Activated T-helper 17 cell treated with anti-CD3 and anti-CD28 coated beads, Interleukin-2, amount 50 U/mL, for 72 hours (primary cell): ENCODE results near the gene ADNP. TPM values are rescaled to one million over a fixed set of nuclear protein-coding genes. Genes with fewer than 3 reads are reported as not detected.
A peak's percentile ranks its signal among the peaks of the same experiment; 100 is the strongest.
"Not testable (repeated sequence)": the region's sequence is repeated elsewhere in the genome, so short reads cannot be mapped to it uniquely, and the experiment has no call there.

Source experiments
- ATAC-seq: fragments of 150-1000 bp; cut with Tn5 transposase; replicated peaks from 2 replicates; pipeline ENCODE4 v1.10.0; 2021; ENCODE audit warnings: mild to moderate bottlenecking, moderate library complexity
- H3K27ac Mint-ChIP-seq: one replicate; pipeline ENCODE4 v1.8.0; 2022; ENCODE audit warnings: mixed read lengths
- H3K27me3 Mint-ChIP-seq: one replicate; pipeline ENCODE4 v1.8.0; 2022; ENCODE audit warnings: mixed read lengths
- H3K36me3 Mint-ChIP-seq: one replicate; pipeline ENCODE4 v1.8.0; 2022; ENCODE audit warnings: low read depth, mild to moderate bottlenecking, mixed read lengths
- H3K4me1 Mint-ChIP-seq: one replicate; pipeline ENCODE4 v1.8.0; 2022; ENCODE audit warnings: mixed read lengths
- H3K4me3 Mint-ChIP-seq: one replicate; pipeline ENCODE4 v1.8.0; 2022; ENCODE audit warnings: mild to moderate bottlenecking, mixed read lengths
- H3K9me3 Mint-ChIP-seq: one replicate; pipeline ENCODE4 v1.8.0; 2022; ENCODE audit warnings: mixed read lengths
- total RNA-seq, 2 donors: library from RNA; stranded (reverse); gene quantifications; one replicate each; pipeline ENCODE4 v1.2.3, GENCODE V29; 2022

The ADNP gene
- total RNA-seq, 2 donors from 2014 or later: 57.9 to 75.4 TPM

DNA sequence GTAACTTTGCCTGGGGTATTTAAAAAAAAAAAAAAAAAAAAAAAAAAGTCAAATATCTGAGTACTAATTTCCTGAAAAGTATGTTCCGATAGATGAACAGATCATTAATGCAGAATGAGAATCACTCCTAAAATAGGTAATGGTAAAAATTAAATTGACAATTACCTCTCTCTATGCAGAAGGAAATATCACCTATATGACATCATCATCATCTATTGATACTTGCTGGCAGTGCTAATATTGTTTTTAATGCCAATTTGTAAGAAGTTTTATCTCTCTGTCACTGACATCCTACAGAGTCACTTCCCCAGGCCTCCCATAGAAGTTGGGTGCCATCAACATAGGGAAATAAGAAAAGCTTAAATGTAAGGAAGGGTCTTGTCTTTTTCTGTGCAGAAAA lies 29.9 kb downstream of the ADNP start:
- Mint-ChIP-seq H3K27ac (no peak overlapping the region), H3K4me1 (peaks cover 6% of the 10 kb centered on the region), H3K27me3 (no peaks in the 10 kb centered on the region), H3K4me3 (no peak overlapping the region), H3K9me3 (no peaks in the 10 kb centered on the region), H3K36me3 (peaks cover 100% of the 10 kb centered on the region)
- ATAC-seq: no peak

DNA sequence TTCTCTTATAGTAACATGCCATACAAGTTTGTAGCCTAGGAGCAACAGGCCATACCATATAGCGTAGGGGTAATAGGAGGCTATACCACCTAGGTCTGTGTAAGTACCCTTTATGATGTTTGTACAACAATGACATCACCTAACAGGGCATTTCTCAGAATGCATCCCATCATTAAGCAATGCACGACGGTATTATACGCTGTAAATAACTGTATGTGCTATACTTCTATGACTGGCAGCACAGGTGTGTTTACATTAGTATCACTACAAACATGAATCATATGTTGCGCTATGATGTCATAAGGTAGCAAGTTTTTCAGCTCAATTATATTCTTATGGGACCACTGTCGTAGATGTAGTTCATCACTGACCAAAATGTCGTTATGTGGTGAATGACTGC lies 31.0 kb downstream of the ADNP start:
- no peaks in the 10 kb centered on the region for H3K9me3 Mint-ChIP-seq
- H3K4me1 Mint-ChIP-seq: peaks cover 6% of the 10 kb centered on the region
- H3K27me3 Mint-ChIP-seq: no peaks in the 10 kb centered on the region
- peaks cover 100% of the 10 kb centered on the region for H3K36me3 Mint-ChIP-seq
- H3K4me3 Mint-ChIP-seq: no peak overlapping the region
- no peak for ATAC-seq
- no peak overlapping the region for H3K27ac Mint-ChIP-seq

DNA sequence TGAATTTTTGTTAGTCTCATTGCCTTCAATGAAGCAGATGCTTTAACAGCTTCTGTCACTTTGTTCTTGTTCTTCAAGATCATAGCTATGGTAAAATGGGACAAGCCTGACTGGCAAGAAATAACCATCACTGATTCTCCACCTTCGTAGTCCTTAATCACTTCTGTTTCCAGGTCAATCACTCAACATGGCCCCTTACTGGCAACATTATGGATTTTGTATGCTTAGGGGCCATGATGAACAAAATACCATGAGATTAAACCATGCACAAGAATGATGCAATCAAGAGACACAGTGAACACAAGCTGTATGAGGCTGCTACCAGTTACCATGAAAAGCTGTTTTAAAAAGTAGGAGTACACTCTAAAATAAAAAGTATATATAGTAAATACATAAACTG lies 32.8 kb downstream of the ADNP start:
- H3K27me3 Mint-ChIP-seq: no peaks in the 10 kb centered on the region
- H3K36me3 Mint-ChIP-seq: peaks cover 100% of the 10 kb centered on the region
- no peak for ATAC-seq
- peaks cover 6% of the 10 kb centered on the region for H3K4me1 Mint-ChIP-seq
- no peaks in the 10 kb centered on the region for H3K9me3 Mint-ChIP-seq
- H3K4me3 Mint-ChIP-seq: no peak overlapping the region
- no peak overlapping the region for H3K27ac Mint-ChIP-seq

DNA sequence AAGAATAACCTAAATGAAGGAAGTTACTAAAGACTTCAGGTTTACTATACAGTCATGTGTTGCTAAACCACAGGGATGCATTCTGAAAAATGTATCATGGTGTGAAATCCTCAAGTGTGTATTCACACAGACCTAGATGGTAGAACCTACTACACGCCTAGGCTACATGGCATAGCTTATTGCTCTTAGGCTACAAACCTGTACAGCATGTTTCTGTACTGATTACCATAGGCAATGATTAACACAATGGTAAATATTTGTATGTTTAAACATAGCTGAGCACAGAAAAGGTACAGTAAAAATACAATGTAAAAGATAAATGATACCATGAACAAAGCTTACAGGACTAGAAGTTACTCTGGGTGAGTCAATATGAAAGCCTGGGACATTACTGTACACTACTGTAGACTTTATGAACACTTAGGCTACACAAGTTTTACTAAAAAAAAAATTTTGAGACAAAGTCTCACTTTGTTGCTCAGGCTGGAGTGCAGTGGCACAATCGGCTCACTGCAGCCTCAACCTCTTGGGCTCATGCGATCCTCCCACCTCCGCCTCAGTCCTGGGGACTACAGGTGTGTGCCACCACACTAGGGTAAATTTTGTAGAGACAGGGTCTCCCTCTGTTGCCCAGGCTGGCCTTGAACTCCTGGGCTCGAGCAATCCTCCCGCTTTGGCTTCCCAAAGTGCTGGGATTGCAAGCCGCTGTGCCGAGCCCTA lies 36.0 kb downstream of the ADNP start:
- no peaks in the 10 kb centered on the region for H3K9me3 Mint-ChIP-seq
- no peak overlapping the region for H3K27ac Mint-ChIP-seq
- H3K27me3 Mint-ChIP-seq: no peaks in the 10 kb centered on the region
- H3K4me1 Mint-ChIP-seq: peaks cover 15% of the 10 kb centered on the region
- no peak overlapping the region for H3K4me3 Mint-ChIP-seq
- H3K36me3 Mint-ChIP-seq: peaks cover 100% of the 10 kb centered on the region
- ATAC-seq: peak; percentile 70

DNA sequence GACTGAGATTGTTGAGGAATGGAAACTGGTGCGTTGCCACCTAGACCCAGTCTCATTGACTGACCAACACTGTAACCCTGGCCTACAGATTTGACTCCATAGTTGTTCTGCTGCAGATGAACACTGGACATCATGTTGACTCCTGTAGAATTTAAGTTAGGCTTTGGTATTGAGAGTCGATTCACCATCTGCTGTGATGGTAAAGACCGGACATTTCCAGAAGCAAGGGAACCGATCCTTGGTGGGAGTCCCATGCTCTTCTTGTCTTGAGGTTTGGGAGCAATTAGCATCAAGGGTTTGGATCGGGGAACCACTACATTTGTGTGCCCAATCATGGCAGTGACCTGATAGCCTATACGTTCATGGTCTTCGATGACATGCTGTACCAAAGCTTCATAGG lies 37.6 kb downstream of the ADNP start:
- H3K4me1 Mint-ChIP-seq: peaks cover 15% of the 10 kb centered on the region
- H3K27me3 Mint-ChIP-seq: no peaks in the 10 kb centered on the region
- no peak overlapping the region for H3K4me3 Mint-ChIP-seq
- H3K36me3 Mint-ChIP-seq: peaks cover 100% of the 10 kb centered on the region
- peak overlapping the region; percentile 88 for H3K27ac Mint-ChIP-seq
- no peak for ATAC-seq
- no peaks in the 10 kb centered on the region for H3K9me3 Mint-ChIP-seq

DNA sequence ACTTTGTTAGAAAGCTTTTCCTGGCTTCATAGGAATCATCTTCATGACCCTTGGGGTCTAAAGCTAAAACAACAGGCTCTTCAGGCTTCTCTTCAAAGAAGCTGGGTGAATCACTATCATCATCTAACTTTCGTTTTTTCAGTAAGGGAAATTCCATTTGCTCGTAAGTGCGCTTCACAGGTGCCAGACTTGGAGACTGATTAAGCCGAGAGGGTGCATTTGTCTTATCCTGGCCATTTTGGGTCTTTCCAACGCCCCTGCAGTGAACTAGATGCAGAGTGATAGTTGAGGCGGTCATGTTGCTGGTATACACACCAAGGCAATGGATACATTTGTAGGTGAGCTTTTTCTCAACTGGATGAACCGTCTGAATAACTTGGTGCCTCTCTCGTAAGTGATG lies 38.8 kb downstream of the ADNP start:
- H3K27me3 Mint-ChIP-seq: no peaks in the 10 kb centered on the region
- no peaks in the 10 kb centered on the region for H3K9me3 Mint-ChIP-seq
- peak; percentile 64 for ATAC-seq
- H3K27ac Mint-ChIP-seq: peak overlapping the region; percentile 88
- peaks cover 15% of the 10 kb centered on the region for H3K4me1 Mint-ChIP-seq
- no peak overlapping the region for H3K4me3 Mint-ChIP-seq
- H3K36me3 Mint-ChIP-seq: peaks cover 100% of the 10 kb centered on the region

DNA sequence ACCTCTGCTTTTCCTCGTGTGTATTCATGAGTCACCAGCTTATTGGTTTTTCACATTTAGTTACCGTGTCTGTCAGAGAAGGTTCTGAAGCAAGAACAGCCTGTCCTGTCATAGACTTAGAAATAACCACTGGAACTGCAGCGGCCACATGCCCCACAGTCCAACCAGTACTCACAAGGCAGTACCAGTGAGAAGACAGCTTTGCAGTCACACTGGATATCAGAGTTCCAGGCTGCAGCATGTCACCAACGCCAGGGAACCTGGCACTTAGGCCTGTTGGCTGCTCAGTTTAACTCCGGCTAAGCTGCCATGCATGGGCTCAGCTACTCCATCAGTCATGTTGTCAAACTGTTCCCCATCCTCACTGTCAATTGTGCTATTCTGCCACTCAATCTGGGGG lies 40.1 kb downstream of the ADNP start:
- no peak for ATAC-seq
- no peaks in the 10 kb centered on the region for H3K9me3 Mint-ChIP-seq
- no peaks in the 10 kb centered on the region for H3K27me3 Mint-ChIP-seq
- H3K4me3 Mint-ChIP-seq: no peak overlapping the region
- H3K36me3 Mint-ChIP-seq: peaks cover 90% of the 10 kb centered on the region
- H3K4me1 Mint-ChIP-seq: peaks cover 15% of the 10 kb centered on the region
- H3K27ac Mint-ChIP-seq: peak overlapping the region; percentile 88

DNA sequence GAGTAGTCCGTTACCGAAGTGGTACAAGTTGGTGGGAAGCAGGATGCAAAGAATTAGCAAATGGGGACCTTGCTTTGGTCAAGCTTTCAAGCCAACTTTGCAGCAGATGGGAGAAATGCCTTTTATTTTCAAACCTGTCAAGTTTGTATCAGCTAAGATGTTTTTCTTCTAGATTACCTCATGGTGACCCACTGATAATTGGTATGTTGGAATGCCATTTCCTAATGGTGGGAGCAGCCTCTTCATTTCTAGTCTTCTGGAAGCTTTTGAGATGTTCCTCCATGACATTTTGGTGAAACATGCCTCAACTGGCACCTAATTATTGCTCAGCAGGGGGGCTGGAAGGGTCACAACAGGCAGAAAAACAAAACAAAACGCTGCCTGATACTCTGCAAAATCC lies 43.7 kb downstream of the ADNP start:
- H3K27me3 Mint-ChIP-seq: no peaks in the 10 kb centered on the region
- ATAC-seq: no peak
- no peak overlapping the region for H3K27ac Mint-ChIP-seq
- H3K4me1 Mint-ChIP-seq: peaks cover 12% of the 10 kb centered on the region
- peaks cover 55% of the 10 kb centered on the region for H3K36me3 Mint-ChIP-seq
- no peak overlapping the region for H3K4me3 Mint-ChIP-seq
- H3K9me3 Mint-ChIP-seq: no peaks in the 10 kb centered on the region

DNA sequence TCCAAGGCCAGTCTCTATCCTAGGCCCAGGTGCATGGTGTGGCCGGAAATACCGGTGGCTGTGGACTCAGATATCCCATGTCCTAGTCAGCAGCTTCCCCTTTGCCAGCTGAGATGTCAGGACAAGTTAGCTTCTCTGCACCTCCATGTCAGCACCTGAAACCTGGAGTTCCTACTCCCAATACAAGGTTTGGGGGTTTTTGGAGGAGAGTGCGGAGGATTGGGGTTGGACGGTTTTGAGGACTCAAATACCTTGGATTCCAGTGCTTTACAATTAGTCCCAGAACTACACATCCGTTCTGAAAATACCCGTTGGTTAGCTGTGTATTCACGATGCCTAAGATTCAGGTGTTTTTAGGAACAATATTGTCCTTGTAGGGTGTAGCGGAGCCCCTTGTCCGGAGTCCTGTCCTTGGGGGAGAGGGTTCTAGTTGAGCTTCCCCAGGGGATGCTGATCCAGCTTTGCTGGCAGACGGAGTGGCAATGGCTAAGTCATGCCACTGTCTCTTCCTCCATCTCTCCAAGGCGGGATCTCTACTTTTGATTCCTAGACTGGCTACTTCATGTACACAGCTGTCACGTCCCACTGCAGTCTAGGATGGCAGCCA lies 45.0 kb downstream of the ADNP start:
- Mint-ChIP-seq H3K36me3 (peaks cover 42% of the 10 kb centered on the region), H3K27me3 (no peaks in the 10 kb centered on the region), H3K9me3 (no peaks in the 10 kb centered on the region), H3K27ac (no peak overlapping the region), H3K4me1 (no peaks in the 10 kb centered on the region), H3K4me3 (no peak overlapping the region)
- no peak for ATAC-seq

DNA sequence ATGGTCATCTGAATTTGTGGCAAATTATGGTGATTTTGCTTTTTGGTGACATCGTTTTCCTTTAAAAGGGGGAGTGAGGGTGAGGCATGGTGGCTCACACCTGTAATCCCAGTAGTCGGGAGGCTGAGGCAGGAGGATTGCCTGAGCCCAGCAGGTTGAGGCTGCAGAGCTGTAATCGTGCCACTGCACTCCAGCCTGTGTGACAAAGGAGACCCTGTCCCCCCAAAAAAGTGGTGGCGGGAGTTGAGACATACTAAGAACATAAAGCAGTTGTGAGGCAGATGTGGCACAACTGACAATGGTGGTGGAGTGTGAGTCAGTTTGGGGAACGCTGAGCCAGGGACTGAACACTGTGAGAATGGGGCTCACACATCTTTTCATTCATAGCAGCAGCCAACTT lies 45.5 kb downstream of the ADNP start:
- H3K9me3 Mint-ChIP-seq: no peaks in the 10 kb centered on the region
- H3K36me3 Mint-ChIP-seq: peaks cover 37% of the 10 kb centered on the region
- no peak overlapping the region for H3K4me3 Mint-ChIP-seq
- H3K4me1 Mint-ChIP-seq: no peaks in the 10 kb centered on the region
- H3K27me3 Mint-ChIP-seq: no peaks in the 10 kb centered on the region
- no peak for ATAC-seq
- H3K27ac Mint-ChIP-seq: no peak overlapping the region

DNA sequence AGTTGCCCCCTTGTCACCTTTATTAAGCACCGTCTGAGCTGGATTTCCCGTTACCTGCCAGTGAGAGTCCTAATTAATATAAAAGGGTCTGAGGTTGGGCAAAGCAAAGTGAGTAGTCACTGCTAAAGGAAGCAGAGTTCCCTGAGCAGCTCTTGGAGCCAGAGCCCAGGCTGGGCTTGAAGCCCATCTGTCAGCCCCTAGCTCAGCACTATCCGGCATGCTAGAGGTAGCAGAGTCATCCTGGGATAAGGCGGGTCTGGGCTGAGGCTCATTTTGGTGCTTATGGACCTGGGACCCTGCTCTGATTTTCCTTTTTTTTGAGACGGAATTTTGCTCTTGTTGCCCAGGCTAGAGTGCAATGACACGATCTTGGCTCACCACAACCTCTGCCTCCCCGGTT lies 46.2 kb downstream of the ADNP start:
- H3K27me3 Mint-ChIP-seq: no peaks in the 10 kb centered on the region
- no peaks in the 10 kb centered on the region for H3K9me3 Mint-ChIP-seq
- no peak for ATAC-seq
- no peak overlapping the region for H3K4me3 Mint-ChIP-seq
- peaks cover 30% of the 10 kb centered on the region for H3K36me3 Mint-ChIP-seq
- no peaks in the 10 kb centered on the region for H3K4me1 Mint-ChIP-seq
- H3K27ac Mint-ChIP-seq: no peak overlapping the region

DNA sequence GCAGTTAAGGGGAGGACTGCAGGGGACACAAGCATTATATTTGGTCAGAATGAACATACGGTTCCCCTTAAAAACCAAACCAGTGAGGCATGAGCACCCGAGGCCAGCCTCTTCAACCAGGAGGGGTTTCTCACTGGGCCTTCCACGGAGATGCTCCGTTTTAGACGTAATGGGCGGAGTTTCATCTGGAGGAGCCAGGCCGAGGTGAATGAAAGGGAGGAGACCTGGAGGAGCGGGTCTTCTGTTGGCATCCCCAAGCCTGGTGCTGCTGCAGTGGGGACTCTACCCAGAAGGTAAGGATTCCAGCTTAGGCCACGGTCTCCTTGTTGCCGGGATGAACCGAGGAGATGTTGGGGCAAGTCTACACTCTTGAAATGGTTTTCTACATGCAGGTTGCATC lies 47.4 kb downstream of the ADNP start:
- Mint-ChIP-seq H3K36me3 (peaks cover 18% of the 10 kb centered on the region), H3K27me3 (no peaks in the 10 kb centered on the region), H3K4me3 (no peak overlapping the region), H3K9me3 (no peaks in the 10 kb centered on the region), H3K27ac (no peak overlapping the region), H3K4me1 (no peaks in the 10 kb centered on the region)
- ATAC-seq: no peak

DNA sequence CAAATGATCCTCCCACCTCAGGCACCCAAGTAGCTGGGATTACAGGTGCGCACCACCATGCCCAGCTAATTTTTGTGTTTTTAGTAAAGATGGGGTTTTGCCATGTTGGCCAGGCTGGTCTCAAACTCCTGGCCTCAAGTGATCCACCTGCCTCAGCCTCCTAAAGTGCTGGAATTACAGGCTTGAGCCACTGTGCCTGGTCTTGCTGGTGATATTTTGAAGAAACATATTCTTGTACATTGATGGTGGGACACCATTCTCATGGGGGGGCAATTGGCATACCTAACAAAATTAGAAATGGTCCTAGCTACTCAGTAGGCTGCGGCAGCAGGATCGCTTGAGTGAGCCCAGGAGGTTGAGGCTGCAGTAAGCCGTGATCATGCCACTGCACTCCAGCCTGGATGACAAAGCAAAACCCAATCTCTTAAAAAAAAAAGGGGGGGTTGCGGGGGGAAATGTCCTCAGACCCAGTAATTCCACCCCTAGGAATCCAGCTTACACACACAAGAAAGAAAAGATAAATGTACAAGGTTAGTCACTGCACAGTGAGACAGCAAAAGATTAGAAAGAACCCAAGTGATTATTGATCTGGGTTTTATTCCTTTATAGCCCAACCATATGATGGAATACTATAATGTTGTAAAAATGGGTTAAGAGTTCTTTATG lies 49.3 kb downstream of the ADNP start:
- not testable (repeated sequence) for ATAC-seq, H3K4me1 Mint-ChIP-seq, H3K27ac Mint-ChIP-seq, H3K36me3 Mint-ChIP-seq, H3K27me3 Mint-ChIP-seq, H3K9me3 Mint-ChIP-seq, H3K4me3 Mint-ChIP-seq

DNA sequence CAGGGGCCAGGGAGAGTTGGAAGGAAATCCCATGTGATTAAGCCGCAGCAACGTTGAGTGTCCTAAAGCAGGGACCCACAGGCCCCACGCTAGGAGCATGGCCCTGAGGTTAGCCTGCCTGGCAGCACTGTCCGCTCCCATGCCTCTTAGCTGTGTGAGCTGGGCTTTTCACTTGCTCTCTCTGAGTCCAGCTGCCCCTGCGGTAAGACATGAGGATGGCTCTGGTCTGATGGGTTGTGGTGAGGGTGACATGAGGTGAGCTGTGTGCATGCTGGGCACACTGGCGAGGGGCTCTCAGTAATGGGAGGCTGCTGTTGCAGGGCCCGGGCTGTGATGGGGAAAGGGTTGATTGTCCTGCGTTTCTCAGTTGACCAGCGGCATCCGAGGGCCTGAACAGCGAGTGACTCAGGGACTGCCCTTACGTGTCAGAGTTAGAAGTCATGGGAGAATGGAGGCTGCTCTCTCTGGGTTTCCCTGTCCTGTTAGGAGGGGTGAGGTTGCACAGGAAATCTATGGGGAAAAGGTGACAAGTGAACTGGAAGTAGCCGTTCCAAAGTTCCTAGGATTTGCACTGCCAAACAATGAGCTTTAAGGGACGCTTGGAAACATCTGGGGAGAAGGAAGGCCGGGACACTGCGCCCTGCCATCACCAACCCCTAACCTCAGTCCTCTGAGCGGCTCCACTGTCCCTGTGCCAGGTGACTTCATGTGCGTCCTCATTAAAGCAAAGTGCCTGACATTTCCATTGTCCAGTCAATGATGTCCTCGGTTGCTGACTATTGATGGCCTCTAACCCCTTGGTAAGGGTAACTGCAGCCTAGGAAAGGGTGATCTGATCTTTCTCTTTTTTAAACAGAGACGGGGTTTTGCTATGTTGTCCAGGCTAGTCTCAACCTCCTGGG lies 51.3 kb downstream of the ADNP start:
- H3K4me1 Mint-ChIP-seq: no peaks in the 10 kb centered on the region
- H3K4me3 Mint-ChIP-seq: no peak overlapping the region
- H3K9me3 Mint-ChIP-seq: no peaks in the 10 kb centered on the region
- no peaks in the 10 kb centered on the region for H3K36me3 Mint-ChIP-seq
- no peak for ATAC-seq
- H3K27me3 Mint-ChIP-seq: no peaks in the 10 kb centered on the region
- no peak overlapping the region for H3K27ac Mint-ChIP-seq
